Transverse colon (tissue), 3 donors: ENCODE results near the gene PPAN.

ENCODE experiments used
- POLR2A ChIP-seq: fragments of 450-650 bp; IDR thresholded peaks from one replicate; pipeline ENCODE4 v1.6.1; 2016; ENCODE audit warnings: antibody characterized with exemption, mild to moderate bottlenecking, moderate library complexity
- TF ChIP-seq, protein P1 (sequence below), 5 experiments: fragments of 200-600 bp in 3 of 5; fragments of 450-650 bp in 2 of 5; sonication (generic) in 3 of 5; IDR thresholded peaks; 1 replicate in 2 of 5; 2 replicates in 3 of 5; pipeline ENCODE4 v1.5.1; 2016 to 2017; ENCODE audit warnings: antibody characterized with exemption in 5 of 5, inconsistent platforms in 3 of 5, mild to moderate bottlenecking in 2 of 5, moderate library complexity in 1 of 5

DNA sequence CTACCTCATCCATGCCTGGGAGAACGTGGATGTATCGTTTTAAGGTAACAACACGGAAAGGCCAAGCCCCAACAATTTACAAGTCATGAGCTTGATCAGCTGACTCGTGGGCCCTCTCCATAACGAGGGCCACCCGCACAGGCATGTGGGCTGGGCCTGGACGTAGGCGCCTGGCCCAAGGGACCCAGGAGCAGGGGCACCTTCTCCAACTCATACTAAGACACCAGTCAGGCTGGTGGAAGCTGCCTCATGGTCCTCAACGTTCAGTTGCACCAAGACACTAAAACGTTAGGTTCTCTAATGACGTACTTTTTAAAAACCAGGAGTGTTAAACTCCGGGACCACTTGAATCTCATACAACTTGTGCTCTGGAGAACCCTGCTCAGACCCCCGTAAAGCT, 35.3 kb downstream of the PPAN start:
- TF ChIP-seq, protein P1, sequence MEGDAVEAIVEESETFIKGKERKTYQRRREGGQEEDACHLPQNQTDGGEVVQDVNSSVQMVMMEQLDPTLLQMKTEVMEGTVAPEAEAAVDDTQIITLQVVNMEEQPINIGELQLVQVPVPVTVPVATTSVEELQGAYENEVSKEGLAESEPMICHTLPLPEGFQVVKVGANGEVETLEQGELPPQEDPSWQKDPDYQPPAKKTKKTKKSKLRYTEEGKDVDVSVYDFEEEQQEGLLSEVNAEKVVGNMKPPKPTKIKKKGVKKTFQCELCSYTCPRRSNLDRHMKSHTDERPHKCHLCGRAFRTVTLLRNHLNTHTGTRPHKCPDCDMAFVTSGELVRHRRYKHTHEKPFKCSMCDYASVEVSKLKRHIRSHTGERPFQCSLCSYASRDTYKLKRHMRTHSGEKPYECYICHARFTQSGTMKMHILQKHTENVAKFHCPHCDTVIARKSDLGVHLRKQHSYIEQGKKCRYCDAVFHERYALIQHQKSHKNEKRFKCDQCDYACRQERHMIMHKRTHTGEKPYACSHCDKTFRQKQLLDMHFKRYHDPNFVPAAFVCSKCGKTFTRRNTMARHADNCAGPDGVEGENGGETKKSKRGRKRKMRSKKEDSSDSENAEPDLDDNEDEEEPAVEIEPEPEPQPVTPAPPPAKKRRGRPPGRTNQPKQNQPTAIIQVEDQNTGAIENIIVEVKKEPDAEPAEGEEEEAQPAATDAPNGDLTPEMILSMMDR (IDR thresholded peaks at IDR 0.05) = no peak
- no peak for TF ChIP-seq POLR2A
